ENCODE data around the gene HOXC10.

HOXC10 gene

GRCh38 chr12:54016478-54016964 lies 31.6 kb downstream of the HOXC10 start:
- H3K4me3 ChIP-seq (ENCODE audit: low read depth, low read length) = no peak overlapping the region
- DNase-seq (ENCODE audit: low read depth) = no peak
- TF ChIP-seq, protein P1, sequence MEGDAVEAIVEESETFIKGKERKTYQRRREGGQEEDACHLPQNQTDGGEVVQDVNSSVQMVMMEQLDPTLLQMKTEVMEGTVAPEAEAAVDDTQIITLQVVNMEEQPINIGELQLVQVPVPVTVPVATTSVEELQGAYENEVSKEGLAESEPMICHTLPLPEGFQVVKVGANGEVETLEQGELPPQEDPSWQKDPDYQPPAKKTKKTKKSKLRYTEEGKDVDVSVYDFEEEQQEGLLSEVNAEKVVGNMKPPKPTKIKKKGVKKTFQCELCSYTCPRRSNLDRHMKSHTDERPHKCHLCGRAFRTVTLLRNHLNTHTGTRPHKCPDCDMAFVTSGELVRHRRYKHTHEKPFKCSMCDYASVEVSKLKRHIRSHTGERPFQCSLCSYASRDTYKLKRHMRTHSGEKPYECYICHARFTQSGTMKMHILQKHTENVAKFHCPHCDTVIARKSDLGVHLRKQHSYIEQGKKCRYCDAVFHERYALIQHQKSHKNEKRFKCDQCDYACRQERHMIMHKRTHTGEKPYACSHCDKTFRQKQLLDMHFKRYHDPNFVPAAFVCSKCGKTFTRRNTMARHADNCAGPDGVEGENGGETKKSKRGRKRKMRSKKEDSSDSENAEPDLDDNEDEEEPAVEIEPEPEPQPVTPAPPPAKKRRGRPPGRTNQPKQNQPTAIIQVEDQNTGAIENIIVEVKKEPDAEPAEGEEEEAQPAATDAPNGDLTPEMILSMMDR (IDR thresholded peaks at IDR 0.05; ENCODE audit: low read depth, low read length, missing control alignments) = no peak
- in situ Hi-C loops (cut with HindIII; ENCODE audit: low sequenced_read_pairs) = no loop called here

DNA sequence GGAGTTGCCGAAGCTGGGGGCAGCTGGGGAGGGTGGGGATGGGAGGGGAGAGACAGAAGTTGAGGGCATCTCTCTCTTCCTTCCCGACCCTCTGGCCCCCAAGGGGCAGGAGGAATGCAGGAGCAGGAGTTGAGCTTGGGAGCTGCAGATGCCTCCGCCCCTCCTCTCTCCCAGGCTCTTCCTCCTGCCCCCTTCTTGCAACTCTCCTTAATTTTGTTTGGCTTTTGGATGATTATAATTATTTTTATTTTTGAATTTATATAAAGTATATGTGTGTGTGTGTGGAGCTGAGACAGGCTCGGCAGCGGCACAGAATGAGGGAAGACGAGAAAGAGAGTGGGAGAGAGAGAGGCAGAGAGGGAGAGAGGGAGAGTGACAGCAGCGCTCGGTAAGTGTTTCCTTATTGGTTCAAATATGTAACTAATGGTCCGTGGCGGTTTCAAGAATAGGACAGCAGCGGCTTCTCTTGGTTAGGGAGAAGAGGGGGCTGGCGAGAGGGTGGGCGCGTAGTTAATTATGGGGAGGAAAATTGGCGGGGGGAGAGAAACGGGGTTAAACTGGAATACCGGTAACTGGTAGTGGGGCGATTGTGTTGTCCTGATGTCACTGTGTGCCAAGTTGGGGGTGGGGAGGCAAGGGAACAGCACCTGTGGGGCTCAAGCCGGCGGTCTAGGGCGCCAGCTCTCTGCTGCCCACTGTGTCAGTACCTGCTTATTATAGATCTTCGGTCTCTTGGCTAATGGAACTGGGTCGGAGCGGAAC lies 32.3 kb downstream of the HOXC10 start:
- no peak for DNase-seq (ENCODE audit: low read depth)
- peak overlapping the region; percentile 16 for H3K4me3 ChIP-seq (ENCODE audit: low read depth, low read length)
- TF ChIP-seq, protein P1 (IDR thresholded peaks at IDR 0.05; ENCODE audit: low read depth, low read length, missing control alignments) = no peak
- in situ Hi-C loops (cut with HindIII; ENCODE audit: low sequenced_read_pairs) = no loop called here

DNA sequence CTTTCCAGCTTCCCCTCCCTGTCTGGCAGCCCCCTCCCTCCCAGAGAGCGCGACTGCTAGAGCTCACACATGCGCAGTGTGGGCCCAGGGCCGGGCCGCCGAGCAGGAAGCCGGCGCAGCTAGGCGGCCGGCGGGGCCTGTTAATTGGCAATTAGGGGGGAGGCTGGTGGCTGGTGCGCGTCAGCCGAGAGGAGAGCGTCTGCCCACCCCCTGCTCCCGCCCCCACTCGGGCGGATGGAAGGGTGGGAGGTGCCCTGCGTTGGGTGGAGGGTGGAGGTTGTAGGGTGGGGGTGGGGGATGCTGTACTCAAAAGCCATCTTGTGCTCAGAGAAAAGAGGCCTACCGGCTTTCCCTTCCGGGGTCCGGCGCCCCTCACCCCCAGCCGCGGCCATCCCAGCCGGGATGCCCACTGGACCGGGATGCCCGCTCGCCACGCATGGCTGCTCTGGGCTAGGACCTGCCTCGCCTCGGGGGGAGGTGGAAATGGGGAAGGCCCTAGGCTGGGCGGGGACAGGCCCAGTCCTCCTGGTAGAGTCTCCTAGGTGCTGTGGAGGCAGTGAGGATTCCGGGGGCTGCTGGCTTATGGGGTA lies 33.0 kb downstream of the HOXC10 start:
- in situ Hi-C loops (cut with HindIII; ENCODE audit: low sequenced_read_pairs) = no loop called here
- peak overlapping the region; percentile 16 for H3K4me3 ChIP-seq (ENCODE audit: low read depth, low read length)
- TF ChIP-seq, protein P1 (IDR thresholded peaks at IDR 0.05; ENCODE audit: low read depth, low read length, missing control alignments) = no peak
- DNase-seq (ENCODE audit: low read depth) = no peak

GRCh38 chr12:54018468-54018984 lies 33.6 kb downstream of the HOXC10 start:
- DNase-seq (ENCODE audit: low read depth) = no peak
- TF ChIP-seq, protein P1 (IDR thresholded peaks at IDR 0.05; ENCODE audit: low read depth, low read length, missing control alignments) = no peak
- in situ Hi-C loops (cut with HindIII; ENCODE audit: low sequenced_read_pairs) = no loop called here
- no peak overlapping the region for H3K4me3 ChIP-seq (ENCODE audit: low read depth, low read length)

GRCh38 chr12:54019091-54019811 lies 34.3 kb downstream of the HOXC10 start:
- H3K4me3 ChIP-seq (ENCODE audit: low read depth, low read length) = no peak overlapping the region
- no peak for DNase-seq (ENCODE audit: low read depth)
- TF ChIP-seq, protein P1 (IDR thresholded peaks at IDR 0.05; ENCODE audit: low read depth, low read length, missing control alignments) = no peak
- in situ Hi-C loops (cut with HindIII; ENCODE audit: low sequenced_read_pairs) = no loop called here

DNA sequence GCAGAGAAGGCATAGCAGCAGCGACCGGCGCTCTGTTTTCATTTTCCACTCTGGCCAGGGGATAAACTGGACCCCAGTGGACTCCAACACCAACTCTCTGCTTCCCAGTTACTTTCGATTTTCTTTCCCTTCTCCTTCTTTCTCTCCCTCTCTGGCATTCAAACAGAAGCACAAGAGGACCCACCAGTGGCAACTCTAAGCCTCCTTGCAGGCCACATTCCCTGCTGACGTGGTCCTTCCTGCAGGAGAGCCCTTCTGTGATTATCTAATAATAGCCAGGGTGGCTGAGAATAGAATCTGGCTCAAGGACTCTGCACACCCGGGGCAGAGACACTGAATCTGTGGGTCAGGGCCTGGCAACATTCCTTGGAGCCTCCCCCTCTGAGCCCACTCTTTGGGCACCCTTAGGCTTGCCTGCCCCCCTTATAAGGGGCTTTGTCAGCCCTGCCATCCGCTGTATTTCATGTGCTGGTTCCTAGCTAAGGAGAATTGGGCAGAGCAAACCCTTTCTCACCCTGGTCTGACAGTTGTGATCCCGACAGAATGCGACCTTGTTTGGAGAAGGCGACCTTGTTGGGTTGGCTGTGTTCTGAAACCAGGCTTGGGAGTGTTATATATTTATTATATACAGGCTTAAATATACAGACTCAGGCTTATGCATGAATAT lies 35.1 kb downstream of the HOXC10 start:
- H3K4me3 ChIP-seq (ENCODE audit: low read depth, low read length) = no peak overlapping the region
- no peak for DNase-seq (ENCODE audit: low read depth)
- in situ Hi-C loops (cut with HindIII; ENCODE audit: low sequenced_read_pairs) = no loop called here
- TF ChIP-seq, protein P1 (IDR thresholded peaks at IDR 0.05; ENCODE audit: low read depth, low read length, missing control alignments) = no peak

Measured in astrocyte of the cerebellum (primary cell).